ENCODE results near the gene CLEC4M. TPM values are rescaled to one million over a fixed set of nuclear protein-coding genes. Genes with fewer than 3 reads are reported as not detected.

The CLEC4M gene
- polyA plus RNA-seq, 1 experiment, result not detected

DNA sequence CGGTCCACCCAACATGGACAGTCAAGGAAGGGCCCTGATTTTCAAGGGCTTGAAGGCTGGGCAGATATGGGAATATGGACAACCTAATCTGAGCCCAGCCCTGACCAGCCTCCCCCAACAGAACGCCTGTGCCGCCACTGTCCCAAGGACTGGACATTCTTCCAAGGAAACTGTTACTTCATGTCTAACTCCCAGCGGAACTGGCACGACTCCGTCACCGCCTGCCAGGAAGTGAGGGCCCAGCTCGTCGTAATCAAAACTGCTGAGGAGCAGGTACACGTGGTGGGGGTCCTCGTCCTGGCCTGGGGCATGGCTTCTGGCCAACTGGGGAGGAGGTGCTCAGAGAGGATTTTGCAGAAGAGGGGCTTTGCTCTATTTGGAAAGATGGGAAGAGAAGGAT is 3.5 kb downstream of the CLEC4M start:
- POLR2A ChIA-PET, result no interaction called here
- TF ChIP-seq, protein P1, sequence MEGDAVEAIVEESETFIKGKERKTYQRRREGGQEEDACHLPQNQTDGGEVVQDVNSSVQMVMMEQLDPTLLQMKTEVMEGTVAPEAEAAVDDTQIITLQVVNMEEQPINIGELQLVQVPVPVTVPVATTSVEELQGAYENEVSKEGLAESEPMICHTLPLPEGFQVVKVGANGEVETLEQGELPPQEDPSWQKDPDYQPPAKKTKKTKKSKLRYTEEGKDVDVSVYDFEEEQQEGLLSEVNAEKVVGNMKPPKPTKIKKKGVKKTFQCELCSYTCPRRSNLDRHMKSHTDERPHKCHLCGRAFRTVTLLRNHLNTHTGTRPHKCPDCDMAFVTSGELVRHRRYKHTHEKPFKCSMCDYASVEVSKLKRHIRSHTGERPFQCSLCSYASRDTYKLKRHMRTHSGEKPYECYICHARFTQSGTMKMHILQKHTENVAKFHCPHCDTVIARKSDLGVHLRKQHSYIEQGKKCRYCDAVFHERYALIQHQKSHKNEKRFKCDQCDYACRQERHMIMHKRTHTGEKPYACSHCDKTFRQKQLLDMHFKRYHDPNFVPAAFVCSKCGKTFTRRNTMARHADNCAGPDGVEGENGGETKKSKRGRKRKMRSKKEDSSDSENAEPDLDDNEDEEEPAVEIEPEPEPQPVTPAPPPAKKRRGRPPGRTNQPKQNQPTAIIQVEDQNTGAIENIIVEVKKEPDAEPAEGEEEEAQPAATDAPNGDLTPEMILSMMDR (IDR thresholded peaks at IDR 0.05; ENCODE audit: low read depth, low read length), result no peak
- Histone ChIP-seq H3K27ac (ENCODE audit: low read depth, low read length) (no peak overlapping the region), H3K27me3 (ENCODE audit: control insufficient read depth, insufficient read depth, low read length) (peaks cover 3% of the 10 kb centered on the region), H3K9me3 (ENCODE audit: control insufficient read depth, insufficient read depth, low read length) (no peaks in the 10 kb centered on the region), H3K4me3 (ENCODE audit: low read depth, low read length) (no peak overlapping the region)
- DNase-seq (ENCODE audit: low read depth, low spot score), result no peak
- CTCF ChIA-PET, result no interaction called here

DNA sequence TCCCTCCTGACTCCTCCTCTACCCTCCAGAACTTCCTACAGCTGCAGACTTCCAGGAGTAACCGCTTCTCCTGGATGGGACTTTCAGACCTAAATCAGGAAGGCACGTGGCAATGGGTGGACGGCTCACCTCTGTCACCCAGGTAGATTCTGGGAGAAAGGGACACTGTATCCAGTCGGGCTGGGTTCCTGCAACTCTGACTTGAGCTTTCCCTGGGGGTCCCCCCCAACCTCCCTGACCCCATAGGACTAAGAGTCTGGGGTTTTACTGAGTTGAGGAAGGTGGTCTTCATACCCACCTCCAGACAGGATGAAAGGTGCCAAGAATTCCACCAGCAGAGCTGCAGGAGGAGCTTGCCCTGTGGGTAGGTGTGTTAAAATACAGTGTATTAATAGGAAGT is 4.4 kb downstream of the CLEC4M start:
- DNase-seq (ENCODE audit: low read depth, low spot score), result no peak
- TF ChIP-seq, protein P1 (IDR thresholded peaks at IDR 0.05; ENCODE audit: low read depth, low read length), result no peak
- CTCF ChIA-PET, result interaction anchor here (0.9 kb wide), 1 partner anchor 814 kb away, joined by 3 read pairs; no protein-coding TSS in a partner anchor
- no peak overlapping the region for H3K27ac ChIP-seq (ENCODE audit: low read depth, low read length)
- no peaks in the 10 kb centered on the region for H3K9me3 ChIP-seq (ENCODE audit: control insufficient read depth, insufficient read depth, low read length)
- POLR2A ChIA-PET, result no interaction called here
- H3K4me3 ChIP-seq (ENCODE audit: low read depth, low read length), result no peak overlapping the region
- peaks cover 3% of the 10 kb centered on the region for H3K27me3 ChIP-seq (ENCODE audit: control insufficient read depth, insufficient read depth, low read length)

DNA sequence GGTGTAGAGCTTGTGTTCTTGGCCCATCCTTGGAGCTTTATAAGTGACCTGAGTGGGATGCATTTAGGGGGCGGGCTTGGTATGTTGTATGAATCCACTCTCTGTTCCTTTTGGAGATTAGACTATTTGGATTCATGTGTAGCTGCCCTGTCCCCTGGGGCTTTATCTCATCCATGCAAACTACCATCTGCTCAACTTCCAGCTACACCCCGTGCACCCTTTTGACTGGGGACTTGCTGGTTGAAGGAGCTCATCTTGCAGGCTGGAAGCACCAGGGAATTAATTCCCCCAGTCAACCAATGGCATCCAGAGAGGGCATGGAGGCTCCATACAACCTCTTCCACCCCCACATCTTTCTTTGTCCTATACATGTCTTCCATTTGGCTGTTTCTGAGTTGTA is 6.1 kb downstream of the CLEC4M start:
- no peak overlapping the region for H3K27ac ChIP-seq (ENCODE audit: low read depth, low read length)
- no peak overlapping the region for H3K4me3 ChIP-seq (ENCODE audit: low read depth, low read length)
- TF ChIP-seq, protein P1 (IDR thresholded peaks at IDR 0.05; ENCODE audit: low read depth, low read length), result no peak
- no peaks in the 10 kb centered on the region for H3K9me3 ChIP-seq (ENCODE audit: control insufficient read depth, insufficient read depth, low read length)
- POLR2A ChIA-PET, result no interaction called here
- H3K27me3 ChIP-seq (ENCODE audit: control insufficient read depth, insufficient read depth, low read length), result peaks cover 3% of the 10 kb centered on the region
- CTCF ChIA-PET, result no interaction called here
- DNase-seq (ENCODE audit: low read depth, low spot score), result no peak

DNA sequence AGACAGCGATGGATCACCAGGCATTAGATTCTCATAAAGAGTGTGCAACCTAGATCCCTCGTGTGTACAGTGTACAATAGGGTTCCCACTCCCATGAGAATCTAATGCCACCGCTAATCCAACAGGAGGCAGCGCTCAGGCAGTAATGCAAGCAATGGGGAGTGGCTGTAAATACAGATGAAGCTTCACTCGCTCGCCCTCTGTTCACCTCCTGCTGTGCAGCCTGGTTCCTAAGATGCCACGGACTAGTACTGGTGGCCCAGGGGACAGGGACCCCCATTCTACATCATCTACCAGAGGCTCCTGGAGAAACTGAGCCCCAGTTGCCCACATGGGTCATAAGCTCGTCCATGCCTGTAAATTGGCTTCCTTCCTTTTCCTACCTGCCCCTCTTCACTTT is 8.0 kb downstream of the CLEC4M start:
- no peaks in the 10 kb centered on the region for H3K9me3 ChIP-seq (ENCODE audit: control insufficient read depth, insufficient read depth, low read length)
- POLR2A ChIA-PET, result no interaction called here
- TF ChIP-seq, protein P1 (IDR thresholded peaks at IDR 0.05; ENCODE audit: low read depth, low read length), result no peak
- H3K27me3 ChIP-seq (ENCODE audit: control insufficient read depth, insufficient read depth, low read length), result peaks cover 4% of the 10 kb centered on the region
- no peak for DNase-seq (ENCODE audit: low read depth, low spot score)
- CTCF ChIA-PET, result no interaction called here
- no peak overlapping the region for H3K27ac ChIP-seq (ENCODE audit: low read depth, low read length)
- H3K4me3 ChIP-seq (ENCODE audit: low read depth, low read length), result no peak overlapping the region

DNA sequence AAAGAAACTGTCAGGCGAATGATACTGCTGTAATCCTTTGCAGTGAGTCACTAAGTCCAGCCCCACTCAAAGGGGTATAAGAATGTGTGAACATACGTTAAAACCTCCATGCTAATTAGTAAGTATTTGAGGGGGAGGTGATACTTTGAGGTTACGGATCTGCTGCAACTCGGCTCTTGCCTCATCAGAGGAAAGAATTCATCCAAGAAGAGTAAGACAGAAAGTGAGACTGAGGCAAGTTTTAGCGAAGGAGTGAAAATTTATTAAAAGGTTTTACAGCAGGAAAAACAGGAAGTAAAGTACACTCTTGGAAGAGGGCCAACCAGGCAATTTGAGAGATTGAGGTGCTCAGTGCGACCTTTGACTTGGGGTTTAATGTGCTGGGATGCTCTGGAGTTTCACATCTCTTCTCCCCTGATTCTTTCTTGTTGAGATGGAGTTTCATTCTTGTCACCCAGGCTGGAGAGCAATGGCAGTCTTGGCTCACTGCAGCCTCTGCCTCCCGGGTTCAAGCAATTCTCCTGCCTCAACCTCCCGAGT is 9.8 kb downstream of the CLEC4M start:
- H3K27me3 ChIP-seq (ENCODE audit: control insufficient read depth, insufficient read depth, low read length), result peaks cover 6% of the 10 kb centered on the region
- no peaks in the 10 kb centered on the region for H3K9me3 ChIP-seq (ENCODE audit: control insufficient read depth, insufficient read depth, low read length)
- ChIA-PET CTCF (interaction anchor here (1.1 kb wide), 1 partner anchor 92 kb away, joined by 5 read pairs; the partner anchor contains the start of gene TRAPPC5), POLR2A (no interaction called here)
- TF ChIP-seq, protein P1 (IDR thresholded peaks at IDR 0.05; ENCODE audit: low read depth, low read length), result no peak
- H3K27ac ChIP-seq (ENCODE audit: low read depth, low read length), result no peak overlapping the region
- H3K4me3 ChIP-seq (ENCODE audit: low read depth, low read length), result no peak overlapping the region
- no peak for DNase-seq (ENCODE audit: low read depth, low spot score)

All from AG04450 (cell line).